PC-9 (cell line): ENCODE results near the gene SEC16B. TPM values are rescaled to one million over a fixed set of nuclear protein-coding genes. Genes with fewer than 3 reads are reported as not detected.

ENCODE experiments used
- BruUV-seq: library from RNA; stranded (reverse); fragments of 400-500 nt; replicated peaks from 2 replicates; lab custom pipeline; 2021; lab: Mats Ljungman, UMichigan
- CTCF ChIA-PET: fragments of 300-600 bp; sonication (Branson Sonifier 250); formaldehyde crosslinking; loops from one replicate; lab custom pipeline; 2022; ENCODE audit warnings: antibody characterized with exemption; lab: Charles Lee
- POLR2A ChIA-PET: fragments of 300-600 bp; sonication (Branson Sonifier 250); formaldehyde crosslinking; loops from one replicate; lab custom pipeline; 2022; ENCODE audit warnings: antibody characterized with exemption; ENCODE audit not compliant: unreplicated experiment; lab: Charles Lee
- DNase-seq, 2 experiments: peaks; one replicate each; pipeline versions ENCODE4 v3.0.0 to v3.0.0-alpha.2; 2015 to 2022; ENCODE audit warnings: mixed read lengths in 1 of 2
- H2AFZ ChIP-seq: fragments of 200-600 bp; sonication (generic); 2 replicates; pipeline ENCODE4 v1.8.1; 2017; ENCODE audit warnings: antibody characterized with exemption
- H3F3A ChIP-seq: fragments of 200-600 bp; sonication (generic); 2 replicates; pipeline ENCODE4 v1.8.1; 2017; ENCODE audit warnings: antibody characterized with exemption, mild to moderate bottlenecking, low read depth; ENCODE audit not compliant: insufficient read depth
- H3K27ac ChIP-seq: fragments of 200-600 bp; sonication (generic); 2 replicates; pipeline ENCODE4 v1.6.1; 2016; ENCODE audit warnings: mixed run types
- H3K27me3 ChIP-seq: fragments of 200-600 bp; sonication (generic); 2 replicates; pipeline ENCODE4 v1.6.1; 2016; ENCODE audit warnings: low read depth, mixed run types; ENCODE audit not compliant: insufficient read depth
- H3K36me3 ChIP-seq: fragments of 200-600 bp; sonication (generic); 2 replicates; pipeline ENCODE4 v1.6.1; 2016; ENCODE audit warnings: low read depth, mixed run types
- H3K4me1 ChIP-seq: fragments of 200-600 bp; sonication (generic); replicated peaks from 2 replicates; pipeline ENCODE4 v1.6.1; 2016; ENCODE audit warnings: mixed run types; ENCODE audit not compliant: insufficient read depth
- H3K4me2 ChIP-seq: fragments of 200-600 bp; sonication (generic); 2 replicates; pipeline ENCODE4 v1.6.1; 2017; ENCODE audit warnings: mixed run types
- H3K4me3 ChIP-seq: fragments of 200-600 bp; sonication (generic); 2 replicates; pipeline ENCODE4 v1.6.1; 2016; ENCODE audit warnings: mixed run types
- H3K79me2 ChIP-seq: fragments of 200-600 bp; sonication (generic); 2 replicates; pipeline ENCODE4 v1.6.1; 2017; ENCODE audit warnings: low read depth, mixed run types
- H3K9me2 ChIP-seq: fragments of 200-600 bp; sonication (generic); 2 replicates; pipeline ENCODE4 v1.8.1; 2017; ENCODE audit warnings: mild to moderate bottlenecking; ENCODE audit not compliant: insufficient read depth
- H3K9me3 ChIP-seq: fragments of 200-600 bp; sonication (generic); 2 replicates; pipeline ENCODE4 v1.8.1; 2016; ENCODE audit warnings: low read depth; ENCODE audit not compliant: insufficient read depth
- H4K20me1 ChIP-seq: fragments of 200-600 bp; sonication (generic); 2 replicates; pipeline ENCODE4 v1.8.1; 2017; ENCODE audit not compliant: insufficient read depth
- EZH2 ChIP-seq: fragments of 200-600 bp; sonication (generic); IDR thresholded peaks from 2 replicates; pipeline ENCODE4 v1.8.0; 2017; ENCODE audit warnings: antibody characterized with exemption, low read depth
- intact Hi-C: fragments of 100-400 bp; cut with micrococcal nuclease; formaldehyde crosslinking; loops from one replicate; pipeline ENCODE4 v1.10.0; 2022; ENCODE audit not compliant: unreplicated experiment
- total RNA-seq: library from RNA; stranded (reverse); gene quantifications from 2 replicates; pipeline ENCODE4 v1.2.3, GENCODE V29; 2021
- TF ChIP-seq, protein P1 (sequence below): fragments of 200-600 bp; sonication (generic); conservative IDR thresholded peaks from 2 replicates; pipeline ENCODE4 v1.6.1; 2017; ENCODE audit warnings: mixed run types, antibody characterized with exemption, mild to moderate bottlenecking, moderate library complexity

SEC16B gene
- total RNA-seq, 1 experiment from 2014 or later, result 2.0 TPM

DNA sequence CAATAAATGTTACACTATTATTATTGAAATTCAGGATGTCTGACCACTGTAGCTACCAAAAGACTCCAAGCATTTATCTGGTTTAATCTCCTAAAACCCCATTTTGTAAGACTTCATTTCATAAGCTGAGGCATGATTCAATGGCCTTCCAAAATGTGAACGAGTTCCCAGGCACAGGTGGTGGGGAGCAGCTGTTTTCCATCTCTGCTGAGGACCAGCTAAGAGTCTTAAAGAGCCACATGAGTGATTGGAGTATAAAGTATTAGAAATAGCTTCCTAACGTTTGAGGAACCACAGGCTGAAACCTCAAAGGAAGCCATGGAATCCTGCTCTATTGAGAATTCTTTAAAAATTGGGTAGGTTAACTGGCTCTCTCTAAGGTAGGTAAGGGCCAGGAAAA, 44.9 kb downstream of the SEC16B start:
- CTCF ChIA-PET, result no interaction called here
- Histone ChIP-seq H4K20me1 (no peaks in the 10 kb centered on the region), H3K27me3 (0 out of 2 replicates have a peak, but pooled peaks cover 4% of the 10 kb centered on the region), H3K9me2 (no peaks in the 10 kb centered on the region), H3K27ac (no peak overlapping the region), H3F3A (no peaks in the 10 kb centered on the region; the same call in 1 of the 2 replicates), H3K4me1 (no peaks in the 10 kb centered on the region; the same call in 1 of the 2 replicates), H2AFZ (no peak overlapping the region), H3K79me2 (no peaks in the 10 kb centered on the region), H3K36me3 (no peaks in the 10 kb centered on the region), H3K4me2 (no peak overlapping the region), H3K9me3 (no peaks in the 10 kb centered on the region), H3K4me3 (no peak overlapping the region)
- no peak for DNase-seq
- no TSS peak for BruUV-seq
- intact Hi-C loops, result no loop called here
- no peak for TF ChIP-seq EZH2
- TF ChIP-seq, protein P1, sequence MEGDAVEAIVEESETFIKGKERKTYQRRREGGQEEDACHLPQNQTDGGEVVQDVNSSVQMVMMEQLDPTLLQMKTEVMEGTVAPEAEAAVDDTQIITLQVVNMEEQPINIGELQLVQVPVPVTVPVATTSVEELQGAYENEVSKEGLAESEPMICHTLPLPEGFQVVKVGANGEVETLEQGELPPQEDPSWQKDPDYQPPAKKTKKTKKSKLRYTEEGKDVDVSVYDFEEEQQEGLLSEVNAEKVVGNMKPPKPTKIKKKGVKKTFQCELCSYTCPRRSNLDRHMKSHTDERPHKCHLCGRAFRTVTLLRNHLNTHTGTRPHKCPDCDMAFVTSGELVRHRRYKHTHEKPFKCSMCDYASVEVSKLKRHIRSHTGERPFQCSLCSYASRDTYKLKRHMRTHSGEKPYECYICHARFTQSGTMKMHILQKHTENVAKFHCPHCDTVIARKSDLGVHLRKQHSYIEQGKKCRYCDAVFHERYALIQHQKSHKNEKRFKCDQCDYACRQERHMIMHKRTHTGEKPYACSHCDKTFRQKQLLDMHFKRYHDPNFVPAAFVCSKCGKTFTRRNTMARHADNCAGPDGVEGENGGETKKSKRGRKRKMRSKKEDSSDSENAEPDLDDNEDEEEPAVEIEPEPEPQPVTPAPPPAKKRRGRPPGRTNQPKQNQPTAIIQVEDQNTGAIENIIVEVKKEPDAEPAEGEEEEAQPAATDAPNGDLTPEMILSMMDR, result no peak
- POLR2A ChIA-PET, result interaction anchor here (0.7 kb wide), 1 partner anchor 1489 kb away, joined by 3 read pairs; no protein-coding TSS in a partner anchor

DNA sequence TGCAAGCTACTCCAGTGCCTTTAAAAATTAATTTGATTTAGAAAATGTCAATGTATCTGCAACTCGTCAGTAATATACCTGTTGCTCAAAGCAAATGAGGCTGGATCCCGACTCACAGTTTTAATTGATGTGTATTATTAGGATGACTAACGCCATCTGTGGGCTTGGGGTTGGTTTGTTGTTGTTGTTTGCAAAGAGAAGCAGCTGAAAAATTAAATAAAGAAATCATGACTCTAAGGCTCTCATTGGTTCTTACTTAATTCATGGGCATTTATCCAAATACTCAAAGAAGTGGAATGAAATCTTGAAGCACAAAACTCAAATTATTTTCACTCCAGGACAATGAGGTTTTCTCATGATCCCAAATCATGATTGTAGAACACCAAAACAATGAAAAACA, 46.4 kb downstream of the SEC16B start:
- Histone ChIP-seq H3K4me1 (no peaks in the 10 kb centered on the region; the same call in 1 of the 2 replicates), H3F3A (no peaks in the 10 kb centered on the region; the same call in 1 of the 2 replicates), H3K27me3 (peaks cover 12% of the 10 kb centered on the region; the same call in 1 of the 2 replicates), H3K9me2 (no peaks in the 10 kb centered on the region), H4K20me1 (no peaks in the 10 kb centered on the region), H3K4me2 (no peak overlapping the region), H2AFZ (no peak overlapping the region), H3K36me3 (no peaks in the 10 kb centered on the region), H3K79me2 (no peaks in the 10 kb centered on the region), H3K27ac (no peak overlapping the region), H3K9me3 (no peaks in the 10 kb centered on the region), H3K4me3 (no peak overlapping the region)
- ChIA-PET POLR2A (no interaction called here), CTCF (interaction anchor here (0.6 kb wide), 1 partner anchor 25 kb away, joined by 5 read pairs; no protein-coding TSS in a partner anchor)
- DNase-seq, result no peak
- intact Hi-C loops, result no loop called here
- no peak for TF ChIP-seq EZH2
- TF ChIP-seq, protein P1, result no peak
- BruUV-seq, result no TSS peak

DNA sequence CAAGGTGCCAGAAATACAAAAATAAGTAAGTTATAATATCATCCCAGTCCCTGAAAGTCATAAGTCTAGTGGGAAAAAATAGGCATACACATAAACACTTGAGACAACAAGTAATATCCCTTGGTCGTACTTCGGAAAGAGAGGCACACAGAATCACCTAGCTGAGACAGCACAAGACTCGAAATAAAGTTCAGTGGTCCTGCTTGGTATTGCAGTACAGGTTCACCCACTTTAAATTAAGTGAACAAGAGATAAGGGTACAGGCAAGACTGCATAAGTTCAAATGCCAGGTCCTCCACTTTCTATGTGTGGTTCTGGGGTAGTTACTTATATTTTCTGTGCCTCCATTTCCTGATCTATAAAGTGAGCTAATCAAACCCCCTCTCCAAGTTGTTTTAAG, 47.6 kb downstream of the SEC16B start:
- intact Hi-C loops, result no loop called here
- Histone ChIP-seq H3K79me2 (no peaks in the 10 kb centered on the region), H3K4me1 (no peaks in the 10 kb centered on the region; the same call in 1 of the 2 replicates), H2AFZ (no peak overlapping the region), H3K9me3 (no peaks in the 10 kb centered on the region), H3K27me3 (peaks cover 12% of the 10 kb centered on the region; the same call in 1 of the 2 replicates), H4K20me1 (no peaks in the 10 kb centered on the region), H3K27ac (no peak overlapping the region), H3K4me2 (no peak overlapping the region), H3F3A (no peaks in the 10 kb centered on the region), H3K4me3 (no peak overlapping the region), H3K9me2 (no peaks in the 10 kb centered on the region), H3K36me3 (no peaks in the 10 kb centered on the region)
- BruUV-seq, result no TSS peak
- DNase-seq, result no peak
- TF ChIP-seq EZH2, result no peak
- TF ChIP-seq, protein P1, result no peak
- ChIA-PET CTCF (no interaction called here), POLR2A (no interaction called here)
